IMR-90 (cell line): Measurements from ENCODE around the gene C1orf74. TPM values are rescaled to one million over a fixed set of nuclear protein-coding genes. Genes with fewer than 3 reads are reported as not detected.

Source experiments
- ATAC-seq: fragments of 200-7000 bp; cut with Tn5 transposase; 2 replicates; pipeline ENCODE4 v1.9.1; 2020; ENCODE audit warnings: low read depth, mild to moderate bottlenecking, moderate library complexity
- BruUV-seq: library from RNA; stranded (reverse); fragments of 400-500 nt; replicated peaks from 2 replicates; lab custom pipeline; 2021; lab: Mats Ljungman, UMichigan
- CTCF ChIA-PET: fragments of 300-600 bp; formaldehyde crosslinking; extraction: SDS; loops from one replicate; lab custom pipeline; 2021; ENCODE audit warnings: antibody characterized with exemption; lab: Yijun Ruan, JAX
- POLR2A ChIA-PET: fragments of 300-600 bp; sonication (Branson Sonifier 250); formaldehyde crosslinking; loops from one replicate; lab custom pipeline; 2022; ENCODE audit warnings: antibody characterized with exemption; ENCODE audit not compliant: unreplicated experiment; lab: Charles Lee
- DNase-seq: peaks from one replicate; pipeline ENCODE4 v3.0.0; 2013
- H2AFZ ChIP-seq: replicated peaks from 2 replicates; pipeline ENCODE3; 2013; ENCODE audit warnings: low read length, mild to moderate bottlenecking; ENCODE audit not compliant: poor library complexity
- H2AK5ac ChIP-seq: 2 replicates; pipeline ENCODE4 v1.6.1; 2013; ENCODE audit warnings: low read depth, low read length, inconsistent platforms
- H2AK9ac ChIP-seq: replicated peaks from 2 replicates; pipeline ENCODE3; 2013; ENCODE audit warnings: mild to moderate bottlenecking, low read depth, low read length, moderate library complexity; ENCODE audit not compliant: poor library complexity
- H2BK120ac ChIP-seq: 2 replicates; pipeline ENCODE4 v1.6.1; 2013; ENCODE audit warnings: low read depth, low read length, inconsistent platforms
- H2BK15ac ChIP-seq: 3 replicates; pipeline ENCODE4 v1.6.1; 2013; ENCODE audit warnings: low read depth, low read length, inconsistent platforms
- H2BK20ac ChIP-seq: 2 replicates; pipeline ENCODE4 v1.6.1; 2013; ENCODE audit warnings: low read depth, mild to moderate bottlenecking, inconsistent platforms, low read length, moderate library complexity
- H2BK5ac ChIP-seq: 2 replicates; pipeline ENCODE4 v1.6.1; 2013; ENCODE audit warnings: mild to moderate bottlenecking, low read depth, low read length, inconsistent platforms; ENCODE audit not compliant: poor library complexity, severe bottlenecking
- H3K14ac ChIP-seq: replicated peaks from 2 replicates; pipeline ENCODE4 v1.6.1; 2013; ENCODE audit warnings: low read depth, low read length, inconsistent platforms
- H3K18ac ChIP-seq: 2 replicates; pipeline ENCODE4 v1.6.1; 2013; ENCODE audit warnings: low read depth, low read length, control low read depth
- H3K23ac ChIP-seq: 2 replicates; pipeline ENCODE4 v1.6.1; 2013; ENCODE audit warnings: low read depth, low read length, inconsistent platforms
- H3K27ac ChIP-seq: 2 replicates; pipeline ENCODE4 v1.5.1; 2013; ENCODE audit warnings: mild to moderate bottlenecking, control low read depth, low read length; ENCODE audit not compliant: insufficient read depth
- H3K27me3 ChIP-seq: 2 replicates; pipeline ENCODE4 v1.6.1; 2013; ENCODE audit warnings: low read length; ENCODE audit not compliant: control insufficient read depth, insufficient read depth
- H3K36me3 ChIP-seq: 2 replicates; pipeline ENCODE4 v1.6.1; 2013; ENCODE audit warnings: low read length, mixed read lengths; ENCODE audit not compliant: control insufficient read depth, insufficient read depth
- H3K4ac ChIP-seq: 2 replicates; pipeline ENCODE4 v1.6.1; 2013; ENCODE audit warnings: low read depth, low read length, inconsistent platforms
- H3K4me1 ChIP-seq: 2 replicates; pipeline ENCODE4 v1.6.1; 2013; ENCODE audit warnings: low read length, mixed read lengths; ENCODE audit not compliant: control insufficient read depth, insufficient read depth
- H3K4me2 ChIP-seq: 2 replicates; pipeline ENCODE4 v1.6.1; 2013; ENCODE audit warnings: low read depth, mild to moderate bottlenecking, control low read depth, low read length, moderate library complexity
- H3K4me3 ChIP-seq: 2 replicates; pipeline ENCODE4 v1.5.1; 2013; ENCODE audit warnings: low read depth, mild to moderate bottlenecking, control low read depth, low read length, moderate library complexity; ENCODE audit not compliant: insufficient read depth
- H3K56ac ChIP-seq: 2 replicates; pipeline ENCODE4 v1.6.1; 2013; ENCODE audit warnings: low read length, inconsistent platforms; ENCODE audit not compliant: insufficient read depth; ENCODE audit errors: extremely low read depth
- H3K79me1 ChIP-seq, 2 experiments: 2 replicates each; pipeline ENCODE4 v1.6.1; 2013; ENCODE audit warnings: low read length in 2 of 2, inconsistent platforms in 1 of 2, low read depth in 1 of 2
- H3K9ac ChIP-seq: 2 replicates; pipeline ENCODE4 v1.6.1; 2013; ENCODE audit warnings: low read depth, low read length, control low read depth
- H3K9me1 ChIP-seq: 2 replicates; pipeline ENCODE4 v1.6.1; 2013; ENCODE audit warnings: low read length, inconsistent platforms; ENCODE audit not compliant: insufficient read depth
- H3K9me3 ChIP-seq: 2 replicates; pipeline ENCODE4 v1.6.1; 2013; ENCODE audit warnings: low read length; ENCODE audit not compliant: control insufficient read depth, insufficient read depth
- H4K20me1 ChIP-seq: 2 replicates; pipeline ENCODE4 v1.6.1; 2013; ENCODE audit warnings: low read length, inconsistent platforms; ENCODE audit not compliant: insufficient read depth
- H4K5ac ChIP-seq: 2 replicates; pipeline ENCODE4 v1.6.1; 2013; ENCODE audit warnings: mild to moderate bottlenecking, low read depth, low read length, control low read depth
- H4K8ac ChIP-seq, 2 experiments: 2 replicates each; pipeline ENCODE4 v1.6.1; 2013; ENCODE audit warnings: low read depth in 2 of 2, low read length in 2 of 2, control low read depth in 1 of 2, inconsistent platforms in 1 of 2
- H4K91ac ChIP-seq: 2 replicates; pipeline ENCODE4 v1.6.1; 2013; ENCODE audit warnings: low read depth, low read length, inconsistent platforms; ENCODE audit not compliant: insufficient read depth
- WGBS, 2 experiments: methylation state at CpG; one replicate each; pipeline versions ENCODE4 v1.1.5 to v1.1.7; 2013; ENCODE audit warnings: missing lambda C conversion rate in 2 of 2; ENCODE audit not compliant: insufficient read length in 1 of 2; ENCODE audit errors: extremely low coverage in 2 of 2; 5-methylcytosine and 5-hydroxymethylcytosine counted together
- dilution Hi-C: fragments of 300-500 bp; cut with HindIII; formaldehyde crosslinking; loops from one replicate; pipeline ENCODE4 v1.14.3; 2018; ENCODE audit warnings: low sequenced_read_pairs; ENCODE audit not compliant: unreplicated experiment
- in situ Hi-C: fragments of 300-500 bp; cut with MboI; formaldehyde crosslinking; loops from 3 replicates; pipeline ENCODE4 v1.14.3; 2019; ENCODE audit warnings: low sequenced_read_pairs, inconsistent platforms, mixed read lengths
- intact Hi-C: fragments of 100-400 bp; cut with micrococcal nuclease; formaldehyde crosslinking; loops from 2 replicates; pipeline ENCODE4 v1.10.0; 2022
- polyA plus RNA-seq, 3 experiments: library from polyadenylated mRNA; depleted of rRNA; stranded (reverse); fragments of >200 nt; gene quantifications; 2 replicates each; pipeline ENCODE4 v1.2.3, GENCODE V29; 2012; ENCODE audit warnings: low replicate concordance in 1 of 3
- total RNA-seq: library from RNA; depleted of rRNA; stranded (reverse); fragments of >200 nt; gene quantifications from 2 replicates; pipeline ENCODE4 v1.2.3, GENCODE V29; 2012
- TF ChIP-seq, protein P1 (sequence below): fragments of 150-350 bp; IDR thresholded peaks from 2 replicates; pipeline ENCODE4 v1.6.1; 2016; ENCODE audit warnings: low read depth, mild to moderate bottlenecking, low read length, moderate library complexity, borderline replicate concordance

C1orf74 gene
- total and polyA plus RNA-seq, 2 of the 4 experiments (the other 2 are of a cell fraction) = 1.1 to 4.3 TPM

- Histone ChIP-seq H2AK5ac (no peak overlapping the region), H3K79me1 (no peaks in the 10 kb centered on the region), H3K18ac (no peak overlapping the region), H3K27ac (no peak overlapping the region), H2AFZ (no peak overlapping the region), H3K36me3 (no peaks in the 10 kb centered on the region), H4K5ac (no peak overlapping the region), H3K27me3 (no peaks in the 10 kb centered on the region), H4K20me1 (no peaks in the 10 kb centered on the region), H2BK15ac (no peak overlapping the region), H4K91ac (no peak overlapping the region), H3K4me3 (no peak overlapping the region), H2BK5ac (no peak overlapping the region), H2BK20ac (no peak overlapping the region), H3K56ac (no peak overlapping the region), H3K4me1 (no peaks in the 10 kb centered on the region), H3K9me3 (no peaks in the 10 kb centered on the region), H4K8ac (no peak overlapping the region), H3K9ac (no peak overlapping the region), H2BK120ac (no peak overlapping the region), H3K23ac (no peak overlapping the region), H3K14ac (no peak overlapping the region), H2AK9ac (no peak overlapping the region), H3K9me1 (no peaks in the 10 kb centered on the region), H3K4me2 (no peak overlapping the region), H3K4ac (no peak overlapping the region)
- in situ Hi-C loops (no loop called here), dilution Hi-C loops (loop anchor here (25.0 kb wide), 1 partner anchor 173 kb away; no protein-coding TSS in a partner anchor), intact Hi-C loops (no loop called here)
- ChIA-PET POLR2A (no interaction called here), CTCF (interaction anchor here (1.5 kb wide), 1 partner anchor 9 kb away, joined by 7 read pairs; no protein-coding TSS in a partner anchor)
- TF ChIP-seq, protein P1, sequence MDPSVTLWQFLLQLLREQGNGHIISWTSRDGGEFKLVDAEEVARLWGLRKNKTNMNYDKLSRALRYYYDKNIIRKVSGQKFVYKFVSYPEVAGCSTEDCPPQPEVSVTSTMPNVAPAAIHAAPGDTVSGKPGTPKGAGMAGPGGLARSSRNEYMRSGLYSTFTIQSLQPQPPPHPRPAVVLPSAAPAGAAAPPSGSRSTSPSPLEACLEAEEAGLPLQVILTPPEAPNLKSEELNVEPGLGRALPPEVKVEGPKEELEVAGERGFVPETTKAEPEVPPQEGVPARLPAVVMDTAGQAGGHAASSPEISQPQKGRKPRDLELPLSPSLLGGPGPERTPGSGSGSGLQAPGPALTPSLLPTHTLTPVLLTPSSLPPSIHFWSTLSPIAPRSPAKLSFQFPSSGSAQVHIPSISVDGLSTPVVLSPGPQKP = no peak
- BruUV-seq = no TSS peak
- no peak for DNase-seq
- 71% methylated on average over 1 of the region's 4 CpGs; no CpG with 5 or more reads in 1 of the 2 experiments for WGBS, 2 experiments
- ATAC-seq = no peak
Observed at GRCh38 chr1:209813902-209814301, 29.5 kb upstream of the C1orf74 start.
